H1 (cell line): ENCODE data around the gene SSH2. TPM values are rescaled to one million over a fixed set of nuclear protein-coding genes. Genes with fewer than 3 reads are reported as not detected.

ENCODE experiments used
- CTCF ChIA-PET: fragments of 300-600 bp; sonication (Branson Sonifier 250); formaldehyde crosslinking; loops from one replicate; lab custom pipeline; 2021; ENCODE audit not compliant: partially characterized antibody; lab: Charles Lee
- POLR2A ChIA-PET: fragments of 300-600 bp; sonication (Branson Sonifier 250); formaldehyde crosslinking; loops from one replicate; lab custom pipeline; 2021; ENCODE audit warnings: inconsistent platforms; ENCODE audit not compliant: partially characterized antibody; lab: Charles Lee
- DNase-seq, 2 experiments: peaks; one replicate each; pipeline versions ENCODE4 v3.0.0 to v3.0.0-alpha.2; 2010 to 2022; ENCODE audit warnings: low spot score in 2 of 2, low read depth in 1 of 2, mixed read lengths in 1 of 2
- FAIRE-seq: peaks from 2 replicates; lab custom pipeline; 2011; peaks lifted over from hg19 to GRCh38; lab: Jason Lieb, UNC
- H2AFZ ChIP-seq: 2 replicates; pipeline ENCODE4 v1.8.1; 2012; ENCODE audit warnings: low read length, inconsistent platforms
- H2AK5ac ChIP-seq: 2 replicates; pipeline ENCODE4 v1.6.1; 2013; ENCODE audit warnings: low read depth, low read length
- H2BK120ac ChIP-seq: replicated peaks from 2 replicates; pipeline ENCODE3; 2013; ENCODE audit warnings: low read depth, low read length, inconsistent platforms
- H2BK12ac ChIP-seq: 2 replicates; pipeline ENCODE4 v1.6.1; 2013; ENCODE audit warnings: low read depth, low read length
- H2BK15ac ChIP-seq: 2 replicates; pipeline ENCODE4 v1.6.1; 2013; ENCODE audit warnings: low read length
- H2BK20ac ChIP-seq: 2 replicates; pipeline ENCODE4 v1.6.1; 2013; ENCODE audit warnings: low read length
- H2BK5ac ChIP-seq: 2 replicates; pipeline ENCODE4 v1.6.1; 2013; ENCODE audit warnings: low read depth, low read length
- H3K14ac ChIP-seq: 2 replicates; pipeline ENCODE4 v1.6.1; 2013; ENCODE audit warnings: inconsistent platforms; ENCODE audit not compliant: insufficient read length
- H3K18ac ChIP-seq: 2 replicates; pipeline ENCODE4 v1.6.1; 2013; ENCODE audit warnings: low read length; ENCODE audit errors: extremely low read depth
- H3K23ac ChIP-seq: 2 replicates; pipeline ENCODE4 v1.6.1; 2013; ENCODE audit warnings: inconsistent platforms; ENCODE audit not compliant: insufficient read length
- H3K23me2 ChIP-seq: 2 replicates; pipeline ENCODE4 v1.6.1; 2013; ENCODE audit warnings: low read depth, low read length
- H3K27ac ChIP-seq: 2 replicates; pipeline ENCODE4 v1.6.1; 2011; ENCODE audit warnings: low read depth, low read length, inconsistent platforms
- H3K27me3 ChIP-seq, 4 experiments: replicated peaks in 1 of 4; 1 replicate in 1 of 4; 2 replicates in 3 of 4; pipeline versions ENCODE4 v1.6.1 to v1.8.1; 2011 to 2013; ENCODE audit warnings: low read length in 3 of 4, mild to moderate bottlenecking in 3 of 4, inconsistent platforms in 2 of 4, mixed read lengths in 2 of 4, moderate library complexity in 1 of 4; ENCODE audit not compliant: control insufficient read depth in 3 of 4, insufficient read depth in 3 of 4; ENCODE audit errors: extremely low read depth in 1 of 4
- H3K36me3 ChIP-seq, 4 experiments: 2 replicates each; pipeline versions ENCODE4 v1.6.1 to v1.8.1; 2011 to 2013; ENCODE audit warnings: mild to moderate bottlenecking in 4 of 4, low read length in 3 of 4, moderate library complexity in 2 of 4, control low read depth in 1 of 4, inconsistent platforms in 1 of 4; ENCODE audit not compliant: insufficient read depth in 4 of 4, control insufficient read depth in 2 of 4
- H3K4ac ChIP-seq: replicated peaks from 2 replicates; pipeline ENCODE3; 2013; ENCODE audit warnings: low read length, low read depth, mixed read lengths, inconsistent platforms; ENCODE audit not compliant: insufficient read length
- H3K4me1 ChIP-seq, 4 experiments: replicated peaks in 1 of 4; 1 replicate in 1 of 4; 2 replicates in 3 of 4; pipeline versions ENCODE4 v1.6.1 to v1.8.1; 2011 to 2013; ENCODE audit warnings: low read length in 3 of 4, inconsistent platforms in 2 of 4, mixed read lengths in 1 of 4; ENCODE audit not compliant: insufficient read depth in 4 of 4, control insufficient read depth in 3 of 4
- H3K4me2 ChIP-seq, 2 experiments: 2 replicates each; pipeline versions ENCODE4 v1.6.1 to v1.8.1; 2011 to 2013; ENCODE audit warnings: low read depth in 2 of 2, low read length in 2 of 2, control low read depth in 1 of 2, inconsistent platforms in 1 of 2, mild to moderate bottlenecking in 1 of 2; ENCODE audit not compliant: insufficient read depth in 1 of 2
- H3K4me3 ChIP-seq, 4 experiments: fragments of 200-600, 300-600 bp in 1 of 4; sonication (generic), shearing (Covaris generic), sonication (Bioruptor Twin) in 1 of 4; 2 replicates each; pipeline versions ENCODE4 v1.5.1 to v1.8.1; 2011 to 2016; ENCODE audit warnings: low read length in 4 of 4, low read depth in 3 of 4, control low read depth in 2 of 4, inconsistent platforms in 2 of 4, mild to moderate bottlenecking in 2 of 4, mixed read lengths in 1 of 4, moderate library complexity in 1 of 4; ENCODE audit not compliant: insufficient read depth in 2 of 4; ENCODE audit errors: extremely low read depth in 1 of 4
- H3K56ac ChIP-seq: replicated peaks from 2 replicates; pipeline ENCODE3; 2013; ENCODE audit warnings: low read depth, mild to moderate bottlenecking, mixed read lengths, low read length, inconsistent platforms; ENCODE audit not compliant: insufficient read length
- H3K79me1 ChIP-seq: 2 replicates; pipeline ENCODE4 v1.6.1; 2013; ENCODE audit warnings: low read depth, low read length, control low read depth
- H3K79me2 ChIP-seq, 2 experiments: 2 replicates each; pipeline versions ENCODE4 v1.6.1 to v1.8.1; 2012 to 2013; ENCODE audit warnings: low read length in 2 of 2, mild to moderate bottlenecking in 2 of 2, inconsistent platforms in 1 of 2; ENCODE audit not compliant: insufficient read depth in 2 of 2, control insufficient read depth in 1 of 2
- H3K9ac ChIP-seq, 4 experiments: replicated peaks in 1 of 4; 1 replicate in 1 of 4; 2 replicates in 3 of 4; pipeline versions ENCODE4 v1.6.1 to v1.8.1; 2011 to 2013; ENCODE audit warnings: low read depth in 3 of 4, low read length in 3 of 4, control low read depth in 2 of 4, mild to moderate bottlenecking in 2 of 4, moderate library complexity in 2 of 4, inconsistent platforms in 1 of 4; ENCODE audit errors: extremely low read depth in 1 of 4
- H3K9me3 ChIP-seq, 2 experiments: 2 replicates each; pipeline versions ENCODE4 v1.6.1 to v1.8.1; 2012 to 2013; ENCODE audit warnings: mild to moderate bottlenecking in 2 of 2, moderate library complexity in 2 of 2, control low read depth in 1 of 2, inconsistent platforms in 1 of 2, low read depth in 1 of 2, low read length in 1 of 2, mixed read lengths in 1 of 2; ENCODE audit not compliant: insufficient read depth in 2 of 2
- H4K20me1 ChIP-seq, 2 experiments: replicated peaks in 1 of 2; 2 replicates each; pipeline versions ENCODE3 to v1.8.1; 2011 to 2013; ENCODE audit warnings: inconsistent platforms in 2 of 2, low read length in 2 of 2, mild to moderate bottlenecking in 1 of 2; ENCODE audit not compliant: insufficient read depth in 2 of 2, control insufficient read depth in 1 of 2
- H4K5ac ChIP-seq: 2 replicates; pipeline ENCODE4 v1.6.1; 2013; ENCODE audit warnings: low read length, low read depth, mixed read lengths, inconsistent platforms; ENCODE audit not compliant: insufficient read length
- H4K8ac ChIP-seq: 2 replicates; pipeline ENCODE4 v1.8.0; 2013; ENCODE audit warnings: mild to moderate bottlenecking, moderate library complexity, low read length, inconsistent platforms; ENCODE audit not compliant: insufficient read depth; ENCODE audit errors: extremely low read depth
- H4K91ac ChIP-seq: replicated peaks from 2 replicates; pipeline ENCODE3; 2013; ENCODE audit warnings: low read length, mixed read lengths, inconsistent platforms; ENCODE audit not compliant: insufficient read length
- HDAC2 ChIP-seq, 2 experiments: fragments of 300-600 bp in 1 of 2; sonication (generic) in 1 of 2; IDR thresholded peaks; 2 replicates each; pipeline ENCODE4 v1.6.1; 2011 to 2012; ENCODE audit warnings: low read depth in 2 of 2, low read length in 2 of 2, mild to moderate bottlenecking in 2 of 2, moderate library complexity in 2 of 2, borderline replicate concordance in 1 of 2, inconsistent platforms in 1 of 2
- WGBS, 2 experiments: shearing (Covaris generic) in 1 of 2; methylation state at CpG; one replicate each; pipeline versions ENCODE4 v1.1.6 to v1.1.7; 2013 to 2015; ENCODE audit warnings: low lambda C conversion rate in 2 of 2, mixed read lengths in 2 of 2, inconsistent platforms in 1 of 2, low coverage in 1 of 2, missing lambda C conversion rate in 1 of 2; ENCODE audit not compliant: insufficient replicate concordance in 2 of 2, insufficient coverage in 1 of 2, insufficient read length in 1 of 2; ENCODE audit errors: extremely low coverage in 1 of 2, missing lambda C conversion rate in 1 of 2; 5-methylcytosine and 5-hydroxymethylcytosine counted together
- polyA plus RNA-seq, 7 experiments: library from polyadenylated mRNA; depleted of rRNA in 3 of 7; stranded (reverse) in 5 of 7; unstranded in 2 of 7; fragments of >200 nt in 5 of 7; fragments of 200-250 nt in 2 of 7; gene quantifications; 1 replicate in 5 of 7; 2 replicates in 1 of 7; 4 replicates in 1 of 7; pipeline versions ENCODE4 v1.2.1 to v1.2.3, GENCODE V29; 2011 to 2013; ENCODE audit warnings: missing spikeins in 2 of 7, mixed read lengths in 2 of 7
- total RNA-seq: library from RNA; stranded (reverse); fragmentation: NEBNext Ultra II Directional; extraction: Animal tissue kit (Norgen Biotek cat#: 25700); gene quantifications from 2 replicates; pipeline ENCODE4 v1.2.1, GENCODE V29; 2021

Gene SSH2
- total and polyA plus RNA-seq, 2 of the 8 experiments (the other 6 are each of a cell fraction or from before 2014, with no cell fraction given) = 5.2 to 15.9 TPM

DNA sequence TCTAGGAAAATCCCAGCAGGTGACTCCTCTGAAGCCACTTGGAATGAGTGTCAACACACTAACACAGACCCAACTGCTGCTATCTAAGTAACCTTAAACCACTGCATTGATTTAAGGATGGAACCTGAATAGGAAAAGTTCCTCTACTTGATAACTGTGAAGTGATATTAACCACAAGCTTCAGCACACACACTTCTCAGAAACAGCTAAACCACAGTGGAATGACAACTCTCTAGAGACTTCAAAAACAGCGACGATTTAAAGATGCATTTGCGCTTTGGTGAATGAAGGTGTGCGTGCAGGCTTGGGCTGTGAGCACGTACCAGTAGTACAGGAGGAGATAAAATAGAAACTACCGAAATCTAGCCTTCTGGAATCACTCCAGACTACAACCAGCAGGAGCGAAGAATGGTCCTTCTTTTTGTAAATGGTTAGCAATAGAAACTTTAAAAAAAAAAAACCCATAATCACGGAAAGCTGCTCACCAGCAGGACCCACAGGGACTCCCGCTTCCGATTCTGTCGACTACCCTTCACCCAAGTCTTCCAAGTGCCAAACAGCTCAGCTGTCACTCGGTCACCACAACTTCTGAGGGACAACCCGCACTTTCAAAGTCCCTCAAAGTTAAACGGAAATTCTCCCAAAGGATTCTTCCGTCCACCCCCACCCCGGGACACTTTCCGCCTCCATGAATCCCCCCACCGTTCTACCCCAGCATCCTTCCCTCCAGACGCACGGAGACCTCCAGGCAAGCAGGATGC lies 169.6 kb downstream of the SSH2 start:
- Histone ChIP-seq H3K4me1 (peaks cover 0 to 3% (median 2%) of the 10 kb centered on the region in 4 experiments; a peak in 5 of 7 replicates), H3K23me2 (peaks cover 9% of the 10 kb centered on the region), H2AK5ac (no peak overlapping the region), H4K5ac (no peak overlapping the region), H3K79me1 (no peaks in the 10 kb centered on the region), H3K18ac (peak overlapping the region; percentile 34), H2BK120ac (no peak overlapping the region), H3K4me3 (peak overlapping the region; percentile 35 to 88 (median 70)), H2AFZ (peak overlapping the region; percentile 69; the same call in 1 of the 2 replicates), H3K27me3 (peaks cover 0 to 12% (median 1%) of the 10 kb centered on the region in 4 experiments; a peak in 3 of 7 replicates), H3K79me2 (no peaks in the 10 kb centered on the region), H2BK15ac (no peak overlapping the region), H3K4me2 (peak overlapping the region; percentile 79 to 99), H2BK20ac (no peak overlapping the region), H3K27ac (no peak overlapping the region), H4K91ac (no peak overlapping the region), H4K20me1 (no peaks in the 10 kb centered on the region), H3K9ac (peak overlapping the region in 1 of 4 experiments; percentile 58; a peak in 2 of 7 replicates), H2BK5ac (no peak overlapping the region), H3K4ac (no peak overlapping the region), H2BK12ac (no peak overlapping the region), H3K14ac (no peak overlapping the region), H3K56ac (no peak overlapping the region), H3K9me3 (no peaks in the 10 kb centered on the region), H3K23ac (no peak overlapping the region), H3K36me3 (no peaks in the 10 kb centered on the region), H4K8ac (no peak overlapping the region)
- WGBS, 2 experiments = 6% methylated on average over 18 of the region's 20 CpGs; no CpG with 5 or more reads in 1 of the 2 experiments
- FAIRE-seq (no peak), DNase-seq (no peak)
- ChIA-PET POLR2A (interaction anchor here (0.6 to 1.8 kb wide), 5 partner anchors 9 to 273 kb away, joined by 3 to 6 read pairs (median 3); no protein-coding TSS in a partner anchor), CTCF (interaction anchor here (0.8 to 1.4 kb wide), 5 partner anchors 17 to 171 kb away, joined by 3 to 4 read pairs (median 3); no protein-coding TSS in a partner anchor)
- no peak for TF ChIP-seq HDAC2 (IDR thresholded peaks at IDR 0.05; ENCODE audit: borderline replicate concordance in 1 of 2, low read depth in 2 of 2, low read length in 2 of 2)
